ENCODE data around the gene MAML1. TPM values are rescaled to one million over a fixed set of nuclear protein-coding genes. Genes with fewer than 3 reads are reported as not detected.

Gene MAML1
- total RNA-seq, 1 donor from 2014 or later: 36.2 TPM

DNA sequence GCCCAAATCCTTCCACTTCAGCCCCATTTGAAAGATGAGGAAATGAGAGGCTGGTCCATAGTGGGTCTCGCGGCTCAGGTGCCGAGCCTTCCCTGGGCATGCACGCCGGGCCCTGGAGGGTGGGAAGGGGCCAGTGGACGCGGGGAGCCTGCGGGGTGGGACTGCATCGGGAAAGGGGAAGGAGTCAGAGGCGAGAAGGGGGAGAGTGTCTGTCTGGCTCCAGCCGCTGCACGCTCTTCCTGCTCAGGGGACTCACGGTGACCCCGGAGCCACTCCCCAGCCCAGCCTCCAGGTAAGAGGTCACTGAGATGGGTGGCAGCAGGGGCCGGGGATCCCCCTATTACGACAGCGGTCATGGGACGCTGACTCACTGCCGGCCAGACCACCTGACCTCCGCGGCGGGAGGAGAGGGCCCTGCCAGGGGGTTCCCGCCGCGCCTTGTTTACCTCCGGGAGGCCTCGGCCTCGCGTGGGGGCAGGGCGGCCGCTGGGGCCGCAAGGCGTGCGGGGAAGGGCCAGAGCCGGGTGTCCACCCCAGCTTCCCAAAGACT, 86.2 kb downstream of the MAML1 start:
- intact Hi-C loops (cut with micrococcal nuclease): loop anchor here (10.0 kb wide), 1 partner anchor 986 kb away; the partner anchor contains the start of gene MGAT1

DNA sequence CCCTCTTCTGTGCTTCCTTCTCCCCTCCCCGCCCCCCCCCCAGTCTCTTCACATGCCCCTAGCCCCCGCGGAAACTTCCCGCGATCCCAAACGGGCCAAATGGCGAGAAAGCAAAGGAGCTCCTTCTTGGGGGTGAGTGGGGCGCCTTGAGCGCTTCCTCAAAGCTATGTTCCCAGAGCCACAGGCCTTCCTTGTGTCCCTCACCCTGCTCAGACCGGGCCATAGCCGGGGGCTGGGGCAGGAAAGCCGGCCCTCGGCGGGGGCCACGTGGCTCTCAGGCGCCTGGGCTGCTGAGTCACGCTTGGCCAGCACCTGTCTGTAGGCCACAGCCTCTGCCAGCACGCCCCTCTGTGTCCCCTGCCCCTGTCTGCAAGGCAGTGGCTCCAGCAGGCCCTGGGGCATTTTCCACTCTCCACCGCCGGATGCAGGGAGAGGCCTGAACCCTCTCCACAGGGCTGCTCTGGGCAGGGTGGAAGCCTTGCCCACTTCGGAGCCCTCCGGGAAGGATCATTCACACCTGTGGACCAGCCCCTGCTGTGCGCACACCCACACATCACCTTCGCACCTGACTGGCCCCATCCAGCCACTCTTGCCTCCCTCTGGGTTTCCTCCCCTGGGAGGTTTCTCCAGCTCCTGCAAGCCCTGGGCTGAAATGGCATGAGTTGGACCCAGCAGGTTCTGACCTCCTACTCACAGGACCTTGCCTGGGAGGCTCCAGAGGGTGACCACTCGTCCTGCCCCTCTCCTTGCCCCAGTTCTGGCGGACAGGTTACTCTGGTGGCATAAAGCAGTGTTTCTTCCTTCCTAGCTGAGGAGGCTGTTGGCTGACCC, 86.9 kb downstream of the MAML1 start:
- intact Hi-C loops (cut with micrococcal nuclease): loop anchor here (1.0 to 10.0 kb wide), 6 partner anchors 8 to 985 kb away; partner anchors contain the start of genes CANX, MGAT1, MGAT4B and MRNIP

DNA sequence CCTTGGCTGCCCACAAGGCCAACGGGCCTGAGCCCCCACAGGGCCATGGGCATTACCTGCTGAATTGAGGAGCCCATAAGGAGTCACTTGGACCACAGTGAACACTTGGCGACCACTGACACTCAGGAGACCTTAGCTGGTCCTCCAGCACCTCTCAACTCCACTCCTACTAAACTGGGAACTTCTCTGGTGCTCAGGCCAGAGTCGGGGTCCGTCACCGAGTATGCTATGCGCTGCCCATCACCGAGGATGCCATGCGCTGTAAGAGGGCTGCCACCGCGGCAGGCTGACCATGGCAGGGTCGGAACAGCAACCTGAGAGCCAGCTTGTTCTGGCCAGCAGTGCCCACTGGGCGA, 87.5 kb downstream of the MAML1 start:
- intact Hi-C loops (cut with micrococcal nuclease): loop anchor here (1.0 to 5.0 kb wide), 5 partner anchors 9 to 263 kb away; partner anchors contain the start of genes CANX, MGAT4B and MRNIP

DNA sequence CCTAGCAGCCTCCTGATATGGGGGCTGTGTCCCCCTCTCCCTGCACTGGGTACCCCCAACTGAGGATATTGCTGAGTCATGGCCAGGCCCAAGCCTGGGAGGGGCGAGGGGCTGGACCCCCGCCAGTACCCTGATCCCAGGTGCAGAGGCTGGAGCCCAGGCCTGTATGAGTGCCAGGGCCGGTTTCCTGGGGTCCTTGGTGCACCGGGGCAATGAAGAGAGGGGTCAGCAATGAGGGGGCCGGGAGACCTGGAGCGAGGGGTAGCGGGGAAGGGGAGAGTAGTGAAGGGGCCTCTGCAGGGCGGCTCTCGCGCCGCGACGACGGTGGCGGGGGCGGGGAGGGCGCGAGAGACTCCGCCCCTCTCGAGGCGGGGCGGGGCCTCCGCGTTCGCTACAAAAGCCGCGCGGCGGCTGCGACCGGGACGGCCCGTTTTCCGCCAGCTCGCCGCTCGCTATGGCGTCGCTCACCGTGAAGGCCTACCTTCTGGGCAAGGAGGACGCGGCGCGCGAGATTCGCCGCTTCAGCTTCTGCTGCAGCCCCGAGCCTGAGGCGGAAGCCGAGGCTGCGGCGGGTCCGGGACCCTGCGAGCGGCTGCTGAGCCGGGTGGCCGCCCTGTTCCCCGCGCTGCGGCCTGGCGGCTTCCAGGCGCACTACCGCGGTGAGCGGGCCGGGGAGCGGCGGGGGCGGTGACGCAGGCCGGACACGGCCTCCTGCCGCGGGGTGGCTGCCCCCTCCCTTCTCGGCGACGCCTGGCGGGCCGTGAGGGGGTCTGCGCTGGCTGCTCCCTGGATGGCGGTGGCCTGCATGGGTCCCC, 88.1 kb downstream of the MAML1 start, which contains the start of gene SQSTM1:
SQSTM1 (plus strand) TSS at position 423 of the 815 bp plus-strand sequence; CDS start at position 455, 32 bp downstream.
- intact Hi-C loops (cut with micrococcal nuclease): loop anchor here (1.0 to 5.0 kb wide), 7 partner anchors 9 to 263 kb away; partner anchors contain the start of genes CANX, MAML1, MGAT4B and MRNIP

DNA sequence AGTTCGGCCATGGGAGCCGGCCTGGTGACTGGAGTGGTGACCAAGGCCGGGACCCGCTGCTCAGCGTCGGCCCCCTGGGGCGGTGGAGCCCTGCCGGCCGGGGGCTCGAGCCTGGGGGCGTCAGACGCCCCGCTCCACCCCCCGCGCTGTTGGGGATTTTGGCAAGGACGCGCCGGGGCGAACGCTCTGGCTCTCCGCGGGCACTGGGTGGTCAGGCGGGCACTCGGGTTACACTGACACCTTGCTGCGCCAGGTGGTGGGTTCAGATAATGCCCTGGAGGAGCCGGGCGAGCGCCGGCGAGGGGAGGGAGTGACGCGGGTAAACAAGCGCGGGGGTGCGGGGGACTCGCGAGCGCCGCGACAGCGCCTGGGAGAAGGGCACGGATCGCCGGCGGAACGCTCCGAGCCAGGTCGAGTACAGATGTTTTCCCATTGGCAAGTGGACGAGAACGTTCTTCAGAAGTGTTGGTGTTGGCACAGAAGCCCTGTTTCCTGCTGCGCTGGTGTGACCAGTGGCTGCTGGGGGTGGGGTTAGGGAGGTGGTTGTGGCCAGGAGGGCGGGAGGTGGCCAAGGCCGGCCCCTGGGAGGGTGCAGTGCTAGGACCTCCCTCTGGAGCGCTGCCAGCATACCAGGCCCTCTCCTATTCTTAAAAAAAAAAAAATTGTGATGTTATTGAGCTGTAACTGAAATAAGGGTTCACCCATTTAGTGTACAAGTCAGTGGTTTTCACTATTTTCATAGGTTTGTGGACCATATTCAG, 88.9 kb downstream of the MAML1 start:
- intact Hi-C loops (cut with micrococcal nuclease): loop anchor here (1.0 to 5.0 kb wide), 4 partner anchors 15 to 264 kb away; partner anchors contain the start of genes CANX and MAML1

DNA sequence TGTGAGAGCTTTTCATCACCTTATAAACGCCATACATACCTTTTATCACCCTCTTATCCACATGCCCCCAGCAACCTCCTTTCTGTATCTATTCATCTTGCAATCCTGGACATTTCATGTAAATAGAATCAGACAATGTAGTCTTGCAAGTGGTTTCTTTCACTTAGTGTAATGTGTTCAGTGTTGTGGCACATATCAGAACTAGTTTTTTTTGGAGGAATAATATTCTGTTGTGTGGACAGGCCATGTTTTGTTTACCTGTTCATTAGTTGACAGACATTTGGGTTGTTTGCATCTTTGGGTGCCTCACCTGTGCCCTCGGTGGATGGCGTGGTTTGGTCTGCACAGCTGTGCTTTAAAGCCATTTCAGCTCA, 89.4 kb downstream of the MAML1 start:
- intact Hi-C loops (cut with micrococcal nuclease): loop anchor here (5.0 kb wide), 2 partner anchors 125 to 265 kb away; partner anchors contain the start of gene CANX

DNA sequence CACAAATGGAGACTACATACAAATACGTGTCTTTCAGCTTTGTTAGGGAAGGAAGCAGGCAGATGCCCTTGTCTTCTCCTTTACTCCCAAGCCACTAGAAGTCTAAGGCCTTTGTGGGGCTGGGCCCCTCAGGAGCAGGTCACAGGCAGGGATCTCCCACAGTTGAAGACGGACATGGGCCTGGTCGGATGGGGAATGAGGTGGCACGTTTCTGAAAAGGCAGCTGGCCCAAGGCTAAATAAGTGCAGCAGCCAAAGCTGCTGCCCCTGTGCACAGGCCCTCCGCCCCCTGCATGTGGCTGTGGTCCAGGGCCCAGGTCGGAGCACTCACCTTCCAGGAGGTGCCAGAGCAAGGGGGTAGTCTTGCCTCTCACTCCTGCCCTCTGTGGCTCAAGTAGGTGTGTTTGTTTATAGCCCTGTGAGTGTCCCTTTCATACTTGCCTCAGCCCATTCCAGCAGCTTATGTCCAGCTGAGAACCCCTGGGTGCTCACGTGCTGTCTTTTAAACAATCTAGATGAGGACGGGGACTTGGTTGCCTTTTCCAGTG, 89.9 kb downstream of the MAML1 start:
- intact Hi-C loops (cut with micrococcal nuclease): loop anchor here (5.0 kb wide), 2 partner anchors 125 to 265 kb away; partner anchors contain the start of gene CANX

DNA sequence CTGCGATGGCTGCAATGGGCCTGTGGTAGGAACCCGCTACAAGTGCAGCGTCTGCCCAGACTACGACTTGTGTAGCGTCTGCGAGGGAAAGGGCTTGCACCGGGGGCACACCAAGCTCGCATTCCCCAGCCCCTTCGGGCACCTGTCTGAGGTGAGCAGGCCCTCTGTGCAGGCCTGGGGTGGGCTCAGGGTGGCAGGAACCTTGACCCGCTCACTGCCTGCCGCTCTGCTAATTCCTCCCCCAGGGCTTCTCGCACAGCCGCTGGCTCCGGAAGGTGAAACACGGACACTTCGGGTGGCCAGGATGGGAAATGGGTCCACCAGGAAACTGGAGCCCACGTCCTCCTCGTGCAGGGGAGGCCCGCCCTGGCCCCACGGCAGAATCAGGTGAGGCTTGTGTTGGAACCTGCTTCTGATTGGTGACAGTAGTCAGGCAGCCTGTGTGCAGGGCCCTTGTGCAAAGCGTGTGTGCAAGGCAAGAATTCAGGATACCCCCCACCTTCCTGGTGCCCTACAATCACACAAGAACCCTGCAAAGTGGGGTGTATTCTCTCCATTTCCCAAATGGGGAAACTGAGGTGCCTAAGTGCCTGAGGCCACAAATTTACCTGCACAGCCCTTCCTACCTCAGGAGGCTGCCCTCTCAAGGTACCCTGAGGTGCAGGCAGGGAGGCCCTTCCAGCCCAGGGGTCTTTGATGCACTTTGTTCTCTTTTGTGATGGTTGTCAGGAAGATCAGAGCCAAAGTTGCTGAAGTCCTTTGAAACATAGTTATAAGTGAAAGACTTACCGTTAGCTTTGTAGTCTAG, 91.5 kb downstream of the MAML1 start:
- intact Hi-C loops (cut with micrococcal nuclease): loop anchor here (5.0 kb wide), 2 partner anchors 127 to 267 kb away; partner anchors contain the start of gene CANX

DNA sequence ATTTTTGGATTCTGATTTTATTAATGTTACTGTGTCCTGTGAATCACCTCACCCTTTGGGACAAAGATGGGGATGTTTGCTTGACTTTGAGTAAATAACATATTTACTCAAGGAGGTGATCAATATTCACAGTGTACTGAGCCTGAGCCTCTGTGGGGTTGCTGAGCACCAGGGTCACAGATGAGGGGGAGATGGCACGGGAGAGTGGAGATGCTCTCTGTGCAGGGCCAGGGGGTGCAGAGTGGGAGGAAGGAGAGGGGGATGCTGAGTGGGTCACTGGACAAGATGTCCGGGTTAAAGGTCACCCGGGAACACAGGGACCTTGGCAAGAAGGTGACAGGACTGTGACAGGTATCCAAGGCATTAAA, 92.1 kb downstream of the MAML1 start:
- intact Hi-C loops (cut with micrococcal nuclease): loop anchor here (5.0 kb wide), 2 partner anchors 127 to 267 kb away; partner anchors contain the start of gene CANX

DNA sequence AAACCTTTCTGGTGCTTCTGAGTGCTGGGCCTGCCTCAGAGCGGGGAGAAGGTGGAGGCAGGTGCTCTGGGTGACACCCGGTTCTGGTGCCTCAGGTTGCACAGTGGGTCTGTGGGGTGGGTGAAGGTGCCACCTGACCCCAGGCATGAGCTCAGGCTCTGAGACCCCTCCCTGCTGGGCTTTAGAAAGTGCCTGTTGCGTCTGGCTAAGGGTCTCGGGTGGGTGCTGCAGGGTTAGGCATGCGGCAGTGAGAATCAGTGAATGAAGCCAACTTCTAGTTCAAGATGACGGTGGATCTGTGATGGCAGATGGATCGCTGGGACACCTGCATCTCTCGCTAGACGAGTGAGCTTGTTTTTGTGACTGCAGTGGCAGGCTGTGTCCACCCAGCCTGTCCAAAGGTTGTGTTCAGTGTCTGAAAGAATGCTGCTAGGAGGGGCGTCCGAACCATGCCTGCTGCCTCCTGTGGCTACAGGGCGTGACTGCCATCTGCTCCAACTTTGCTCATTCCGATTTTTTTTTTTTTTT, 93.1 kb downstream of the MAML1 start:
- intact Hi-C loops (cut with micrococcal nuclease): no loop called here

Other genes starting within 250 kb of the MAML1 start
- gene RUFY1, start 182.3 kb upstream of the MAML1 start, total RNA-seq: 46.0 and 49.7 TPM in 2 replicates
- 1,116 and 1,120 TPM in 2 replicates for gene HNRNPH1, start 109.2 kb upstream of the MAML1 start, total RNA-seq
- gene CBY3, start 51.8 kb upstream of the MAML1 start, total RNA-seq: 0.32 and 0.57 TPM in 2 replicates
- gene CANX, start 33.9 kb upstream of the MAML1 start, total RNA-seq: 547 and 558 TPM in 2 replicates
- 2.3 and 3.1 TPM in 2 replicates for gene LTC4S, start 61.2 kb downstream of the MAML1 start, total RNA-seq
- gene MGAT4B, start 74.0 kb downstream of the MAML1 start, total RNA-seq: 82.5 and 86.8 TPM in 2 replicates
- gene SQSTM1, start 88.1 kb downstream of the MAML1 start, total RNA-seq: 105 and 120 TPM in 2 replicates
- gene MRNIP, start 126.0 kb downstream of the MAML1 start, total RNA-seq: 18.7 and 21.0 TPM in 2 replicates
- gene TBC1D9B, start 175.1 kb downstream of the MAML1 start, total RNA-seq: 91.9 and 95.0 TPM in 2 replicates